Activated CD4-positive, alpha-beta T cell treated with anti-CD3 and anti-CD28 coated beads, Interleukin-2, amount 10 ng/mL, durations not matched to agents 24 days and 14 days (primary cell): ENCODE results near the gene C2orf69. TPM values are rescaled to one million over a fixed set of nuclear protein-coding genes. Genes with fewer than 3 reads are reported as not detected.

ENCODE experiments used
- DNase-seq: peaks from one replicate; pipeline ENCODE4 v3.0.0; 2022
- H3K27ac Mint-ChIP-seq: one replicate; pipeline ENCODE4 v1.8.0; 2022; ENCODE audit warnings: mild to moderate bottlenecking, mixed read lengths
- H3K27me3 Mint-ChIP-seq: one replicate; pipeline ENCODE4 v1.8.0; 2022; ENCODE audit warnings: mixed read lengths
- H3K36me3 Mint-ChIP-seq: one replicate; pipeline ENCODE4 v1.8.0; 2022; ENCODE audit warnings: low read depth, mild to moderate bottlenecking, mixed read lengths
- H3K4me1 Mint-ChIP-seq: one replicate; pipeline ENCODE4 v1.8.0; 2021; ENCODE audit warnings: mixed read lengths
- H3K4me3 Mint-ChIP-seq: one replicate; pipeline ENCODE4 v1.8.0; 2022; ENCODE audit warnings: mild to moderate bottlenecking, moderate library complexity, mixed read lengths
- H3K9me3 Mint-ChIP-seq: one replicate; pipeline ENCODE4 v1.8.0; 2021; ENCODE audit warnings: mixed read lengths
- intact Hi-C: fragments of 100-400 bp; cut with micrococcal nuclease; formaldehyde crosslinking; loops from one replicate; pipeline ENCODE4 v1.15.1; 2023
- total RNA-seq: library from RNA; stranded (reverse); gene quantifications from 2 replicates; pipeline ENCODE4 v1.2.3, GENCODE V29; 2022

The C2orf69 gene
- total RNA-seq, 1 donor from 2014 or later = 17.4 TPM

DNA sequence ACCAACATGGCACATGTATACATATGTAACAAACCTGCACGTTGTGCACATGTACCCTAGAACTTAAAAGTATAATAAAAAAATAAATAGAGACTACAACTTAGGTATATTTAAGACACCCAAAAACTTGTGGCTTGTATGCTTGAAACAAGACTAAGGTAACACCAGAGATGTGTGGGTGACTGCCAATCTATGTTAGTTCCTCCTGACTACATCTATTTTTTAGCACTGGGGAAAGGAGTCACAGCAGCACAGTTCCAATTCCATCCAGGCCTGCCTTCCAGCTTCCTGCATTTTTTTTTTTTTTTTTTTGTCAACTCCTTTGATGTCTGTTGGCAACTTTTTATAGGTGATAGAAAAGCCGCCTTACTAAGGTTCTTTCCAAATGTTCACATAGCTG, 18.2 kb downstream of the C2orf69 start:
- intact Hi-C loops = no loop called here
- Mint-ChIP-seq H3K27me3 (no peaks in the 10 kb centered on the region), H3K36me3 (peaks cover 45% of the 10 kb centered on the region), H3K4me3 (no peak overlapping the region), H3K9me3 (no peaks in the 10 kb centered on the region), H3K27ac (no peak overlapping the region), H3K4me1 (peaks cover 11% of the 10 kb centered on the region)
- peak; percentile 38 for DNase-seq

DNA sequence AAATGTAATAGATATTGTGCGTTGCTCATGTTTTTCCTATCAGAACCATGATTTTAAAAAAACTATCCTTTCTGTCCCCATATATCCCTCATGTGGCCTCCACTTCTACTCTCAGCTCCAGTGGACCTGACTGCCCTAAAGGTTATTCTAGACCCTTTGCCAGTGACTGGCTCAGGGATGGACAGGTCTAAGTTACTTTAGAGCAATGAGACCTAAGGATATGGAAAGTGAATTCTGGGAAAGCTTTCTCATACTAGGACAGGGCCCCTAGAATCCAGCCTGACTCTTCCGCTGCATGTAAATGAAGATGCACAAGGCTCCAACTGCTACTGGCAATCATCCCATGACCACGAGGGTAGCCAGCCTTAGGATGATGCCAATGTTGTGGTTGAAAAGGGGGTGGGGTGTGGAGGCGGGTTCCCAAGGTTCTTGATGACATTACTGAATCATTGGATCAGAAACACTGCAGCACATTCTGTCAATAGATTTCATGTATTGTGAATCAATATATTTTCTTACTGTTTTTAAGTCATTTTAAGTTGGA, 21.3 kb downstream of the C2orf69 start:
- Mint-ChIP-seq H3K27me3 (no peaks in the 10 kb centered on the region), H3K4me1 (peaks cover 7% of the 10 kb centered on the region), H3K9me3 (no peaks in the 10 kb centered on the region), H3K4me3 (no peak overlapping the region), H3K36me3 (peaks cover 39% of the 10 kb centered on the region), H3K27ac (peak overlapping the region; percentile 32)
- DNase-seq = peak; percentile 45
- intact Hi-C loops = no loop called here

GRCh38 chr2:199933466-199933865, 22.4 kb downstream of the C2orf69 start:
- no peaks in the 10 kb centered on the region for H3K9me3 Mint-ChIP-seq
- H3K27ac Mint-ChIP-seq = no peak overlapping the region
- H3K36me3 Mint-ChIP-seq = peaks cover 39% of the 10 kb centered on the region
- H3K27me3 Mint-ChIP-seq = no peaks in the 10 kb centered on the region
- H3K4me1 Mint-ChIP-seq = peaks cover 7% of the 10 kb centered on the region
- H3K4me3 Mint-ChIP-seq = no peak overlapping the region
- intact Hi-C loops = no loop called here
- DNase-seq = peak; percentile 1

DNA sequence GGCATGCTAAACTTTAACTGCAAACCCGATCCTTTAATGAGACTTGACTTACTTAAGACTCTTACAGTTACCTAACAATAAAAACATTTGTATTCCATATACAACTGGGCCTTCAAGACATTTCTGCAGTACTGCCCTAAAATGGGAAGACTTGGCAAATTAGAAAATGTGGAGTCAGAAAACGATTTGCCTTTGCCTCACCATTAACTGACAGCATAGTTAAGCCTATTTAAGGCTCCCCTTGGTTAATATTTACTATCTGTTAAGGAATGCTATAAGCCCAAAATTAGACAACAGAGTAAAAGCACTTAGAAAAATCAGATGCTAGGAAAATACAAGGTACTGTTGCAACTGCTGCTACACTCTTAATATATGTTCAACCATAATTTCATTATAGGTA, 25.5 kb downstream of the C2orf69 start:
- Mint-ChIP-seq H3K4me1 (peaks cover 9% of the 10 kb centered on the region), H3K27me3 (no peaks in the 10 kb centered on the region), H3K36me3 (peaks cover 33% of the 10 kb centered on the region), H3K4me3 (no peak overlapping the region), H3K27ac (no peak overlapping the region), H3K9me3 (no peaks in the 10 kb centered on the region)
- intact Hi-C loops = no loop called here
- DNase-seq = peak; percentile 22

DNA sequence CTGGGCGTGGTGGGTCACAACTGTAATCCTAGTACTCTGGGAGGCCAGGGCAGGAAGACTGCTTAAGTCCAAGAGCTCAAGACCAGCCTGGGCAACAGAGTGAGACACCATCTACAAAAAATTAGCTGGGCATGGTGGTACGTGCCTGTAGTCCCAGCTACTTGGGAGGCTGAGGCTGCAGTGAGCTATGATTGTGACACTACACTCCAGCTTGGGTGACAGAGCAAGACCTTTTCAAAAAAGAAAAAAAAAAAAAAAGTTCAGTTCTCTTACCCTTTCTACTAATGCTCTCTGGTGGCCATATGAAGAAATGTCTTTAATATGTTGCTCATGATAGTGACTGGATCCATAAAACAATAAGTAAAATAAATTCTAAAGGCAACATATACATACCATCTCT, 29.3 kb downstream of the C2orf69 start:
- intact Hi-C loops = no loop called here

GRCh38 chr2:199943373-199943772, 32.3 kb downstream of the C2orf69 start:
- no peak overlapping the region for H3K4me3 Mint-ChIP-seq
- no peak overlapping the region for H3K27ac Mint-ChIP-seq
- H3K4me1 Mint-ChIP-seq = peaks cover 20% of the 10 kb centered on the region
- peaks cover 45% of the 10 kb centered on the region for H3K36me3 Mint-ChIP-seq
- intact Hi-C loops = no loop called here
- H3K9me3 Mint-ChIP-seq = no peaks in the 10 kb centered on the region
- no peaks in the 10 kb centered on the region for H3K27me3 Mint-ChIP-seq
- DNase-seq = no peak

More for the DNA sequence above, 29.3 kb downstream of the C2orf69 start:
- H3K4me3 Mint-ChIP-seq = no peak overlapping the region
- no peaks in the 10 kb centered on the region for H3K9me3 Mint-ChIP-seq
- DNase-seq = peak; percentile 55
- H3K36me3 Mint-ChIP-seq = peaks cover 36% of the 10 kb centered on the region
- no peak overlapping the region for H3K27ac Mint-ChIP-seq
- peaks cover 10% of the 10 kb centered on the region for H3K4me1 Mint-ChIP-seq
- H3K27me3 Mint-ChIP-seq = no peaks in the 10 kb centered on the region

- no peak overlapping the region for H3K4me3 Mint-ChIP-seq
- H3K4me1 Mint-ChIP-seq = peaks cover 28% of the 10 kb centered on the region
- no peak overlapping the region for H3K27ac Mint-ChIP-seq
- intact Hi-C loops = no loop called here
- H3K9me3 Mint-ChIP-seq = no peaks in the 10 kb centered on the region
- H3K36me3 Mint-ChIP-seq = peaks cover 47% of the 10 kb centered on the region
- DNase-seq = no peak
- H3K27me3 Mint-ChIP-seq = no peaks in the 10 kb centered on the region
Observed at GRCh38 chr2:199946196-199946595, 35.1 kb downstream of the C2orf69 start.

- no peak for DNase-seq
- intact Hi-C loops = no loop called here
- Mint-ChIP-seq H3K27me3 (no peaks in the 10 kb centered on the region), H3K4me1 (peaks cover 31% of the 10 kb centered on the region), H3K9me3 (no peaks in the 10 kb centered on the region), H3K4me3 (no peak overlapping the region), H3K27ac (no peak overlapping the region), H3K36me3 (peaks cover 49% of the 10 kb centered on the region)
Observed at GRCh38 chr2:199946836-199947235, 35.7 kb downstream of the C2orf69 start.

DNA sequence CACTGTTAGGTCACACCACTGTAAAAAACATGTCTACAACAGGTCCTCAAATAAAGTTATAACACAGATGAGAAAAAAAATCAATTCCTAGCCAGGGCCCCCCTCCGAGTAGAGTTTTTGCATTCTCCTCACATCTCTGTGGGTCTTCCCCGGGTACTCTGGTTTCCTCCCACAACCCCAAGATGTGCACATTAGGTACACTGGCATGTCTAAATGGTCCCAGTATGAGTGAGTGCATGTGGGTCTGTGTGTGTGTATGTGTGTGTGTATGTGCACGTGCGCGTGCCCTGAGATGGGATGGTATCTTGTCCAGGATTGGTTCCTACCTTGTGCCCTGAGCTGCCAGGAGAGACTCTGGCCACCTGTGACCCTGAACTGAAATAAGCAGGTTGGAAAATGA, 39.3 kb downstream of the C2orf69 start:
- no peak for DNase-seq
- peak overlapping the region; percentile 73 for H3K27ac Mint-ChIP-seq
- peak overlapping the region; percentile 37 for H3K4me3 Mint-ChIP-seq
- H3K27me3 Mint-ChIP-seq = no peaks in the 10 kb centered on the region
- H3K36me3 Mint-ChIP-seq = peaks cover 39% of the 10 kb centered on the region
- H3K4me1 Mint-ChIP-seq = peaks cover 38% of the 10 kb centered on the region
- intact Hi-C loops = no loop called here
- H3K9me3 Mint-ChIP-seq = no peaks in the 10 kb centered on the region

DNA sequence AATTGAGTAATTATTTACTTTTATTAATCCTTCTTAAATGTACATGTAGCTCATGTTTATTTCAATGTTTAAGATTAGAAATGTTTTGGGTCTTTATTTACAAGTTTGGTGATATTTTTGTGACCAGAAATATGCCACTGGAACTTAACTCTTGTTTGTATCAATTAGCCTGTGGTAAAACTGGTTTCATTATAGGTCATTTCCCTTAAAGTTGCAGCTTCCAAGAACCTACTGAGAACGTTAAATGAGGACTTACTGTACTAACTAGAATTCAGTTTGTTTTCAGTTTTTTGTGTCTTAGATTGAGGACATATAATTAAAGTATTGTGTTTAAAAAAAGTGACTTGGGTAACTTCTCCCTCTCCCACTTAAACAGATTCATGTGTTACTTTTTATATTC, 39.9 kb downstream of the C2orf69 start:
- no peak overlapping the region for H3K27ac Mint-ChIP-seq
- H3K4me3 Mint-ChIP-seq = no peak overlapping the region
- peaks cover 35% of the 10 kb centered on the region for H3K36me3 Mint-ChIP-seq
- peaks cover 38% of the 10 kb centered on the region for H3K4me1 Mint-ChIP-seq
- intact Hi-C loops = no loop called here
- H3K9me3 Mint-ChIP-seq = no peaks in the 10 kb centered on the region
- H3K27me3 Mint-ChIP-seq = no peaks in the 10 kb centered on the region
- DNase-seq = no peak

DNA sequence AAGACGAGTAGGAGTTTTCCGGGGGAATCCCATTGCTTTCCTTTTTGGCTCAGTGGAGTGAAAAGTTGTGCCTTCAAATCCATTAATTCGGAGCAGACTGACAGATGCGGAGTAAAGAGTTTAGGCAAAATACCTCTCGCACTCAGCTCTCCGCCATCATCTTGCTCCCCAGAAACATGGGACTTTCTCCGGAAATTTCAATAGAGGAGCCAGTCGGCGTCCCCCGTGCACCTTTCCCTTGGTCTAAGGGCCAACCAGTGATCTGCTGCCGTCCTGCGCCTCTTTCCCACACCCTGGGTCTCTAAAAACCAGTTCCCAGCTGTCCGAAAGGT, 43.9 kb downstream of the C2orf69 start:
- H3K4me1 Mint-ChIP-seq = peaks cover 46% of the 10 kb centered on the region
- H3K27me3 Mint-ChIP-seq = no peaks in the 10 kb centered on the region

GRCh38 chr2:199955339-199956061, 44.4 kb downstream of the C2orf69 start, which contains the start of the genes MAIP1 and TYW5:
MAIP1 (plus strand) TSS chr2:199955582; CDS start chr2:199955799, 217 bp downstream.
TYW5 (minus strand) TSS chr2:199955491; CDS start chr2:199955470, 21 bp downstream.
- Mint-ChIP-seq H3K9me3 (no peaks in the 10 kb centered on the region), H3K4me1 (peaks cover 42% of the 10 kb centered on the region), H3K27me3 (no peaks in the 10 kb centered on the region), H3K4me3 (peak within 1 kb of the TSS; percentile 98), H3K27ac (peak within 1 kb of the TSS; percentile 96), H3K36me3 (peaks cover 31% of the 10 kb centered on the region)
- peak; percentile 94 for DNase-seq
- intact Hi-C loops = loop anchor here (1.0 to 5.0 kb wide), 2 partner anchors 44 to 857 kb away; partner anchors contain the start of genes BZW1 and C2orf69

More for the DNA sequence above, 43.9 kb downstream of the C2orf69 start:
- Mint-ChIP-seq H3K9me3 (no peaks in the 10 kb centered on the region), H3K27ac (peak overlapping the region; percentile 96), H3K36me3 (peaks cover 33% of the 10 kb centered on the region), H3K4me3 (peak overlapping the region; percentile 98)
- intact Hi-C loops = loop anchor here (1.0 to 5.0 kb wide), 2 partner anchors 44 to 857 kb away; partner anchors contain the start of genes BZW1 and C2orf69
- no peak for DNase-seq

- Mint-ChIP-seq H3K36me3 (peaks cover 32% of the 10 kb centered on the region), H3K4me1 (peaks cover 39% of the 10 kb centered on the region), H3K4me3 (peak overlapping the region; percentile 98), H3K27ac (peak overlapping the region; percentile 96), H3K9me3 (no peaks in the 10 kb centered on the region), H3K27me3 (no peaks in the 10 kb centered on the region)
- intact Hi-C loops = loop anchor here (5.0 kb wide), 1 partner anchor 856 kb away; the partner anchor contains the start of gene BZW1
- DNase-seq = no peak
Observed at GRCh38 chr2:199956062-199956380, 44.9 kb downstream of the C2orf69 start.

GRCh38 chr2:199958014-199958413, 46.9 kb downstream of the C2orf69 start:
- H3K9me3 Mint-ChIP-seq = no peaks in the 10 kb centered on the region

More at GRCh38 chr2:199958014-199958413, 46.9 kb downstream of the C2orf69 start:
- Mint-ChIP-seq H3K27me3 (no peaks in the 10 kb centered on the region), H3K27ac (no peak overlapping the region), H3K4me1 (peaks cover 37% of the 10 kb centered on the region), H3K36me3 (peaks cover 40% of the 10 kb centered on the region), H3K4me3 (peak overlapping the region; percentile 54)
- intact Hi-C loops = loop anchor here (5.0 kb wide), 1 partner anchor 854 kb away; the partner anchor contains the start of gene BZW1
- DNase-seq = no peak
